ENCODE data around the gene GFM1.

The GFM1 gene

GRCh38 chr3:158642474-158643210 is 1.7 kb upstream of the GFM1 start:
- DNase-seq (ENCODE audit: low read depth, low spot score) = no peak
- Histone ChIP-seq H3K4me3 (no peak overlapping the region), H3K27ac (no peak overlapping the region), H3K9ac (ENCODE audit: insufficient read length) (no peak overlapping the region), H3K36me3 (ENCODE audit: insufficient read depth, low read length) (peaks cover 22% of the 10 kb centered on the region), H3K9me3 (ENCODE audit: low read depth, low read length) (no peaks in the 10 kb centered on the region)
- TF ChIP-seq POLR2AphosphoS5 (IDR thresholded peaks at IDR 0.05; ENCODE audit: borderline replicate concordance, low read depth, low read length) (no peak), EZH2 (IDR thresholded peaks at IDR 0.05) (no peak), FOXP2 (optimal IDR thresholded peaks at IDR 0.05; ENCODE audit: control extremely low read depth, extremely low read length, insufficient read depth) (no peak)

- Histone ChIP-seq H3K9me3 (ENCODE audit: low read depth, low read length) (no peaks in the 10 kb centered on the region), H3K36me3 (ENCODE audit: insufficient read depth, low read length) (peaks cover 78% of the 10 kb centered on the region), H3K4me3 (no peak overlapping the region), H3K9ac (ENCODE audit: insufficient read length) (no peak overlapping the region), H3K27ac (no peak overlapping the region)
- TF ChIP-seq EZH2 (IDR thresholded peaks at IDR 0.05) (no peak), FOXP2 (optimal IDR thresholded peaks at IDR 0.05; ENCODE audit: control extremely low read depth, extremely low read length, insufficient read depth) (no peak), POLR2AphosphoS5 (IDR thresholded peaks at IDR 0.05; ENCODE audit: borderline replicate concordance, low read depth, low read length) (no peak)
- no peak for DNase-seq (ENCODE audit: low read depth, low spot score)
Measured at GRCh38 chr3:158649791-158650190, 5.5 kb downstream of the GFM1 start.

GRCh38 chr3:158651192-158651591 is 6.9 kb downstream of the GFM1 start:
- H3K9me3 ChIP-seq (ENCODE audit: low read depth, low read length) = no peaks in the 10 kb centered on the region
- H3K4me3 ChIP-seq = no peak overlapping the region
- no peak for DNase-seq (ENCODE audit: low read depth, low spot score)
- H3K27ac ChIP-seq = no peak overlapping the region
- H3K36me3 ChIP-seq (ENCODE audit: insufficient read depth, low read length) = peaks cover 78% of the 10 kb centered on the region
- H3K9ac ChIP-seq (ENCODE audit: insufficient read length) = no peak overlapping the region
- TF ChIP-seq FOXP2 (optimal IDR thresholded peaks at IDR 0.05; ENCODE audit: control extremely low read depth, extremely low read length, insufficient read depth) = no peak
- TF ChIP-seq POLR2AphosphoS5 (IDR thresholded peaks at IDR 0.05; ENCODE audit: borderline replicate concordance, low read depth, low read length) = no peak
- TF ChIP-seq EZH2 (IDR thresholded peaks at IDR 0.05) = no peak

- H3K9ac ChIP-seq (ENCODE audit: insufficient read length) = no peak overlapping the region
- no peak overlapping the region for H3K4me3 ChIP-seq
- TF ChIP-seq EZH2 (IDR thresholded peaks at IDR 0.05) = no peak
- no peak for TF ChIP-seq FOXP2 (optimal IDR thresholded peaks at IDR 0.05; ENCODE audit: control extremely low read depth, extremely low read length, insufficient read depth)
- TF ChIP-seq POLR2AphosphoS5 (IDR thresholded peaks at IDR 0.05; ENCODE audit: borderline replicate concordance, low read depth, low read length) = no peak
- no peak overlapping the region for H3K27ac ChIP-seq
- H3K36me3 ChIP-seq (ENCODE audit: insufficient read depth, low read length) = peaks cover 72% of the 10 kb centered on the region
- H3K9me3 ChIP-seq (ENCODE audit: low read depth, low read length) = no peaks in the 10 kb centered on the region
- no peak for DNase-seq (ENCODE audit: low read depth, low spot score)
Measured at GRCh38 chr3:158652463-158652862, 8.1 kb downstream of the GFM1 start.

- H3K9me3 ChIP-seq (ENCODE audit: low read depth, low read length) = no peaks in the 10 kb centered on the region
- H3K36me3 ChIP-seq (ENCODE audit: insufficient read depth, low read length) = peaks cover 65% of the 10 kb centered on the region
- H3K27ac ChIP-seq = no peak overlapping the region
- H3K9ac ChIP-seq (ENCODE audit: insufficient read length) = no peak overlapping the region
- DNase-seq (ENCODE audit: low read depth, low spot score) = no peak
- TF ChIP-seq EZH2 (IDR thresholded peaks at IDR 0.05) (no peak), FOXP2 (optimal IDR thresholded peaks at IDR 0.05; ENCODE audit: control extremely low read depth, extremely low read length, insufficient read depth) (no peak), POLR2AphosphoS5 (IDR thresholded peaks at IDR 0.05; ENCODE audit: borderline replicate concordance, low read depth, low read length) (no peak)
- no peak overlapping the region for H3K4me3 ChIP-seq
Measured at GRCh38 chr3:158658889-158659288, 14.6 kb downstream of the GFM1 start.

- TF ChIP-seq POLR2AphosphoS5 (IDR thresholded peaks at IDR 0.05; ENCODE audit: borderline replicate concordance, low read depth, low read length) = no peak
- H3K36me3 ChIP-seq (ENCODE audit: insufficient read depth, low read length) = peaks cover 67% of the 10 kb centered on the region
- H3K9ac ChIP-seq (ENCODE audit: insufficient read length) = no peak overlapping the region
- H3K4me3 ChIP-seq = no peak overlapping the region
- H3K27ac ChIP-seq = no peak overlapping the region
- no peaks in the 10 kb centered on the region for H3K9me3 ChIP-seq (ENCODE audit: low read depth, low read length)
- DNase-seq (ENCODE audit: low read depth, low spot score) = no peak
Measured at GRCh38 chr3:158659454-158660237, 15.3 kb downstream of the GFM1 start.

GRCh38 chr3:158660711-158661110 is 16.4 kb downstream of the GFM1 start:
- no peak for DNase-seq (ENCODE audit: low read depth, low spot score)
- no peaks in the 10 kb centered on the region for H3K9me3 ChIP-seq (ENCODE audit: low read depth, low read length)
- no peak overlapping the region for H3K9ac ChIP-seq (ENCODE audit: insufficient read length)
- no peak for TF ChIP-seq POLR2AphosphoS5 (IDR thresholded peaks at IDR 0.05; ENCODE audit: borderline replicate concordance, low read depth, low read length)
- TF ChIP-seq EZH2 (IDR thresholded peaks at IDR 0.05) = no peak
- no peak for TF ChIP-seq FOXP2 (optimal IDR thresholded peaks at IDR 0.05; ENCODE audit: control extremely low read depth, extremely low read length, insufficient read depth)
- H3K27ac ChIP-seq = no peak overlapping the region
- no peak overlapping the region for H3K4me3 ChIP-seq
- peaks cover 71% of the 10 kb centered on the region for H3K36me3 ChIP-seq (ENCODE audit: insufficient read depth, low read length)

- Histone ChIP-seq H3K36me3 (ENCODE audit: insufficient read depth, low read length) (peaks cover 82% of the 10 kb centered on the region), H3K9ac (ENCODE audit: insufficient read length) (no peak overlapping the region), H3K27ac (no peak overlapping the region), H3K4me3 (no peak overlapping the region), H3K9me3 (ENCODE audit: low read depth, low read length) (no peaks in the 10 kb centered on the region)
- no peak for DNase-seq (ENCODE audit: low read depth, low spot score)
- no peak for TF ChIP-seq POLR2AphosphoS5 (IDR thresholded peaks at IDR 0.05; ENCODE audit: borderline replicate concordance, low read depth, low read length)
Measured at GRCh38 chr3:158663246-158663645, 18.9 kb downstream of the GFM1 start.

Measured in SK-N-MC (cell line).